Right forelimb (tissue), 1 donor: Measurements from ENCODE around the gene ULK4.
"Not testable (repeated sequence)": the region's sequence is repeated elsewhere in the genome, so short reads cannot be mapped to it uniquely, and the experiment has no call there.

Experiments used
- DNase-seq: peaks from one replicate; pipeline ENCODE4 v3.0.0-alpha.2; 2018

ULK4 gene

GRCh38 chr3:41477399-41478014 is 484.4 kb downstream of the ULK4 start:
- DNase-seq: no peak

GRCh38 chr3:41469083-41469482 is 492.8 kb downstream of the ULK4 start:
- no peak for DNase-seq

GRCh38 chr3:41467481-41467880 is 494.4 kb downstream of the ULK4 start:
- DNase-seq: no peak

- DNase-seq: no peak
Observed at GRCh38 chr3:41464858-41465257, 497.0 kb downstream of the ULK4 start.

GRCh38 chr3:41464401-41464800 is 497.5 kb downstream of the ULK4 start:
- DNase-seq: no peak

- DNase-seq: no peak
Observed at GRCh38 chr3:41462103-41462691, 499.7 kb downstream of the ULK4 start.

GRCh38 chr3:41460736-41461135 is 501.2 kb downstream of the ULK4 start:
- no peak for DNase-seq

GRCh38 chr3:41457176-41457575 is 504.7 kb downstream of the ULK4 start:
- no peak for DNase-seq

- DNase-seq: no peak
Observed at GRCh38 chr3:41456162-41456561, 505.7 kb downstream of the ULK4 start.

GRCh38 chr3:41453618-41454017 is 508.3 kb downstream of the ULK4 start:
- not testable (repeated sequence) for DNase-seq

- no peak for DNase-seq
Observed at GRCh38 chr3:41450416-41451231, 511.3 kb downstream of the ULK4 start.

GRCh38 chr3:41448396-41448795 is 513.5 kb downstream of the ULK4 start:
- no peak for DNase-seq

GRCh38 chr3:41447701-41448100 is 514.2 kb downstream of the ULK4 start:
- no peak for DNase-seq

GRCh38 chr3:41446316-41446715 is 515.6 kb downstream of the ULK4 start:
- DNase-seq: not testable (repeated sequence)

GRCh38 chr3:41441568-41441967 is 520.3 kb downstream of the ULK4 start:
- no peak for DNase-seq

GRCh38 chr3:41441139-41441538 is 520.8 kb downstream of the ULK4 start:
- DNase-seq: no peak

GRCh38 chr3:41436983-41437382 is 524.9 kb downstream of the ULK4 start:
- DNase-seq: no peak

- no peak for DNase-seq
Observed at GRCh38 chr3:41434781-41435180, 527.1 kb downstream of the ULK4 start.

- DNase-seq: no peak
Observed at GRCh38 chr3:41431386-41431785, 530.5 kb downstream of the ULK4 start.

GRCh38 chr3:41430886-41431285 is 531.0 kb downstream of the ULK4 start:
- no peak for DNase-seq

GRCh38 chr3:41430391-41430790 is 531.5 kb downstream of the ULK4 start:
- no peak for DNase-seq

GRCh38 chr3:41426485-41426884 is 535.4 kb downstream of the ULK4 start:
- DNase-seq: no peak

- no peak for DNase-seq
Observed at GRCh38 chr3:41424543-41425300, 537.2 kb downstream of the ULK4 start.
